Fibroblast of skin of right quadriceps (primary cell): Measurements from ENCODE around the gene MREG.
A peak's percentile ranks its signal among the peaks of the same experiment; 100 is the strongest.
"Not testable (repeated sequence)": the region's sequence is repeated elsewhere in the genome, so short reads cannot be mapped to it uniquely, and the experiment has no call there.

Source experiments
- DNase-seq: peaks from one replicate; pipeline ENCODE4 v3.0.0-alpha.2; 2013

MREG gene

DNA sequence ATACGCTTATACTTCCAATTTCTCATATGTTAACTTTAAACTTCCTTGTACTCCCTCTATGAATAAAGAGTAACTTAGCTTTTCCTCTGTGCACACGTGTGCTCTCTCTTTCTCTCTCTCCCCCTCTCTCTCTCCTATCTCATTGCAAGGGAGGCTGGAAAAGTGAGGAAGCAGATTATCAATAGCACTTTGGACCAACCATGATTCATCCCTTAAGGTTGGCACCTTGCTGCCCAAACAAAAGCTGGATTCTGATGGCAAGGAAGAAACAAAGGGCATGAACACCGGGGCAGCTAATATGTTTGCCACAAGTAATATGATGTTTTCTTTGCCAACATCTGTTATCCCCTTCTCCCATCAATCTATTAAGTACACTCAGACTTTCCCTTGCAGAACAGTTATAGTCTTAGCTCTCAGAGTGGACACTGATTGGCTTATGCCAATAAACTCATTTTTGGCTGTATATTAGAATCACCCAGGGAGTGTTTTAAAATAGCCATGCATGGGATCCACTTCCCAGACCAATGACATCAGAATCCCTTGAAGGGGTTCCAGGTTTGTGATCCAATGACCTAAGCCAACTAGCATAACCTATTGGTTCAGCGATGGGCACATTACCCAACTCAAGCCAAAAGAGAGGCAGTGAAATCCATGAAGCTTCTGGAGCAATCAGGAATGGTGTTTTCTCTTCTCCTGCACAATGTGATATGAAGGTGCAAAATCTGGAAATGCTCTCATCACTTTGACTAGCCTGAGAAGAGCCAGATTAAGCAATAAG lies 60.3 kb downstream of the MREG start:
- no peak for DNase-seq

DNA sequence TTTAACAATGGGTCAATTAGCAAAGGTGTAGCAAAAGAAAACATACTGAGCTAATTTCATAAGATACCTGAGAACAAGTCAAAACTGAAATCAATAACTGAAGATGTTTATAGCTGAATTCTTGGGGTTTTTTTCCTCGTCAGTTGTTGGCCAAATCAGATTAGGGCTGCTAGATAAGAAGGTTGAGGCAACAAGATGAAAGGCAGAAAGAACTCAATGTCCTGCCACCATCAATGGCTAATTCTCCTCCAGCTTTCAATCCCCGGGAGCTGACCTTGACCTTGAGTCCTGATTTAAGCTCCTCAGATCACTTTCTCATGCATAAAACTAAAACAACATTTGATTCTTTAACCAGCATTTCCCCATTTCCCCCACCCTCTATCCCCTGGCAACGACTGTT lies 61.8 kb downstream of the MREG start:
- no peak for DNase-seq

DNA sequence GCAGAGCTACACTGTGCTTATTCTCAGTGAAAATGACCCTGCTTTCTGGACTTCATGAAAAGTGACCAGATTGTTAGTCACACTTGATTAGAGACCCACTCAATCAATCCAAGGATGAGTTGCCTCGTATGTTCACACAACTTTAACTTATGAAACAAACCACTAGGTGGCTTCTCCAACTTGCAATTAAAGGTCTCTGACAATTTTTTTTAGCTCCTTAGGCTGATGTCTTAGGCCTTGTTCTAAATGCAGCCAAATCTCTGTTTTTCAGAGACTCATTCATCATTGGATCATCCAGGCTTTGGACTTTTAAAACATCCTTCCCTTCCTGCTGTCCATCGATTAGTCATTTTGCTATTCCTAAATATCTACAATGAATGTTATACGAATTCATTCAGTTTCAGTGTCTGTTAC lies 63.4 kb downstream of the MREG start:
- peak; percentile 52 for DNase-seq

DNA sequence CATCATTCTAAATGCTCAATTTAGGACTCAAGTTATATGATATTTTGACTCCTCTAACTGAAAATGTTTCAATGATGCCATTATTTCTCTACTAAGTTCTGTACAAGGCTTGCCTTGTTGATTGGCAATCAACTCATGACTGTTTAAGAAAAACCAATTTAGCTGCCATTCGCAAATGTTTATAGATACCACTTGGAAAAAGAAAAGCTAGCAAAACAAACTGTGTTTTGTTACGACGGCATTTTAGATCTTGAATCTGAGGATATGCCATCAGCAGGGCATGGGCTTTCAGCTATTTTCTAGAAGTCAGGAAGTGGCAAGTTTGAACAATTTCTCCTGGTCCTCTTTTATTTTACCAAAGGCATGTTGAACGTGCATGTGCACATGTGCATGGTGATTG lies 65.3 kb downstream of the MREG start:
- no peak for DNase-seq

DNA sequence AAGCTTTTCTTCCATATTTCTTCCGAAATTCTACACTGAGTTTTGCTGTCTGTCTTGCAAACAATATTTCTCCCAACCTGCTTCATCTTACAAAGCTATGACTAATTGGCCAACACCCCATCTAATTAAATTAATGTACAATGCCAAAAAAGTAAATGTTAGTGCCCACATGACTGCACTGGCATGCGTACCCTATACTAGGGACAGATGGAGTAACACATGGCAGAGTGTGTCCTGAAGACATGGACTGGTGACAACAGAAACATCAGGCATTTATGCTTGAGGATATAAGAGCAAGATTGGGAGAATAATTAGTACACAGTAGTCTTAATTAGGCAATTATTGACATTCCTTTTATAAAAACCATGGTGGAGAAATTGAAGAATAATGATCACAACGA lies 66.8 kb downstream of the MREG start:
- DNase-seq = no peak

GRCh38 chr2:215942194-215942593 lies 71.2 kb downstream of the MREG start:
- DNase-seq = no peak

- no peak for DNase-seq
Observed at GRCh38 chr2:215941726-215942125, 71.6 kb downstream of the MREG start.

GRCh38 chr2:215940645-215941184 lies 72.6 kb downstream of the MREG start:
- no peak for DNase-seq

- DNase-seq = no peak
Observed at GRCh38 chr2:215937190-215937589, 76.2 kb downstream of the MREG start.

GRCh38 chr2:215933151-215933550 lies 80.2 kb downstream of the MREG start:
- no peak for DNase-seq

DNA sequence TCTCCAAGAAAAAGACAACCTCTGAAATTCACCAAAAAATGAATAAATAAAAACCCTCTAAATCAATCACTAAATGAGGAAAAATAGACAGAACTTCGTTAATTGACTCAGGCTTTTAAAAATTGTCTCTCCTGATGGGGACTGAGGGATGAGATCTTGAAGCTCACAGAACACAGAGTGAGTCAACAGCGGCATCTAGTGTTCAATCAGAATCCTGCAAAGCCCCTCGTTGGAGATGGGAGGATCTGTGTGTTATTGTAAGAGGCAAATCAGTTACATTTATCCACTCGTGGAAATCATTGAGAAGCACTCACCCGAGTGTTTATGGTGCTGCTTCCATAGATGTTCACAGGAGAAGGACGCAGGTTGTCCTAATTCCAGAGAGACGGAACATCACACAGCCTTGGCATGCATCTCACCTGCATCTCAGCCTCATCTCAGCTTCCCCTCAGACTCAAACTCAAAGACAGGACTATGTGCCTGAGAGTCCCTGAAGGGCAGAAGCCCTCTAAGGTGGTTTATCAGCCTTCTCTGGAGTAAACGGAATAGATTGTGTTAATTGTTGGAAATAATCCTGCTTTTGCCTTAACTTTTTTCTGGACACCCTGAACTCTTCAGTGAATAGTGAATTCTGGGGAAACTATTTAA lies 82.0 kb downstream of the MREG start:
- peak; percentile 77 for DNase-seq

DNA sequence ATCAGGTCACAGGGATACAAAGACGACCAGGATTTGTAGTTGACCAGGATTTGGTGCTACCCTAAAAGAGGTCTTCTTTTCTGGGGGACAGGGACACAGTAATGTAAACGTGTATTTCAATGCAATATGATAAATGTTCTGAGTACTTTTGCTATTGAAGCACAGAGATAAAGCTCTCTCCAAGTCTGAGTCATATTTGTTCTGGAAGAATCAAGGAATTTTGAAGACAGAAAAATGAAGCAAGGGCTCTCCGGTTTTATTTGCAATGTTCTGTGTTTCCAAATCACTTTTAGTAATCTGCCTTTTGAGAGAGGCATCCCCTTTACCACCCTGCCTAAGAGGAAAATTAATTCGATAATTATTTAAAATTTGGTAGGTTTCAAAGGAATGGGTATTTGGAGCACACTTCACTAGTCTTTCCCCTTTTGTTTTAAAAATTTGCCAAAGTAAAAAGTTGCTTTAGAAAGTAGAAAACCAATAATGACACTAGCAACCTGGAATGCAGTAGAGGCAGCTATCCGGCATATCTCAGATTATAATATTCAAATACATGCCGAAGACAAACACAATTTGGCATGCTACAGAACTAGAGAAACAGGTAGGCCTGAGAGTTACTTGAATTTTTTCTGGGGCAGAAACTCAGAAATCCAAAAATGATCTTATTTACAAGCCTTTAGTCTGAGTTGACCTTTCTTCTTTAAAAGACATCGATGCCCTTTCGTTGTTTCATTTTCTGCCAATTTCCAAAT lies 82.7 kb downstream of the MREG start:
- DNase-seq = peak; percentile 30

- peak; percentile 43 for DNase-seq
Observed at GRCh38 chr2:215929602-215930335, 83.6 kb downstream of the MREG start.

DNA sequence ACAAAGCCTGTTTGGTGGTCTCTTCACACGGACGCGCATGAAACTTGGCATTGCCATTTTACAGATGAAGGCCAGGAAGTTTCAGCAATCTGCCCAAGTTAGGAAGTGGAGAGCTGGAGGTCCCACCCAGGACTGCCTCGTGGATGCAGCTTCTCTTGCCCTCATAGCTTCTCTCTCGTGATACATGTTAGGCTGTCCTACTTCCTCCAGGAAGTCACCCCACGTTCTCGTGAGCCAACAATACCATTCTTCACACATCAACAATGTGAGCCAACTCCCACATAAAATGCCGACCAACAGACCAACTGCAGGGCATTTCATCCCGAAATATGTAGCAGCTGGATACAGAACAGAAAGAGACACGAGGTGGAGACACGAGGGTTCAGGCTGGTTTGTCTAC lies 85.3 kb downstream of the MREG start:
- no peak for DNase-seq

DNA sequence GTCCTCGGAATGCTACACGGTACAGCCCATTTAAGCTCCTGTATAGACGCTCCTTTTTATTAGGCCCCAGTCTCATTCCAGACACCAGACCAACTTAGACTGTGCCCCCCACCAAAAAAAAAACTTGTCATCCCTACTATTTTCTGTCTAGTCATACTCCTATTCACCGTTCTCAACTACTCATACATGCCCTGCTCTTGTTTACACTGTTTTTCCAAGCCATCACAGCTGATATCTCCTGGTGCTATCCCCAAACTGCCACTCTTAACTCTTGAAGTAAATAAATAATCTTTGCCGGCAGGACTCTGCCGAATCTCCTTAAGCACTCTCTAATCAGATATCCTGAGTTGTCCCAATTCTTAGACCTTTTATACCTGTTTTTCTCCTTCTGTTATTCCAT lies 86.4 kb downstream of the MREG start:
- DNase-seq = not testable (repeated sequence)

- DNase-seq = peak; percentile 91
Observed at GRCh38 chr2:215921895-215922294, 91.5 kb downstream of the MREG start.

DNA sequence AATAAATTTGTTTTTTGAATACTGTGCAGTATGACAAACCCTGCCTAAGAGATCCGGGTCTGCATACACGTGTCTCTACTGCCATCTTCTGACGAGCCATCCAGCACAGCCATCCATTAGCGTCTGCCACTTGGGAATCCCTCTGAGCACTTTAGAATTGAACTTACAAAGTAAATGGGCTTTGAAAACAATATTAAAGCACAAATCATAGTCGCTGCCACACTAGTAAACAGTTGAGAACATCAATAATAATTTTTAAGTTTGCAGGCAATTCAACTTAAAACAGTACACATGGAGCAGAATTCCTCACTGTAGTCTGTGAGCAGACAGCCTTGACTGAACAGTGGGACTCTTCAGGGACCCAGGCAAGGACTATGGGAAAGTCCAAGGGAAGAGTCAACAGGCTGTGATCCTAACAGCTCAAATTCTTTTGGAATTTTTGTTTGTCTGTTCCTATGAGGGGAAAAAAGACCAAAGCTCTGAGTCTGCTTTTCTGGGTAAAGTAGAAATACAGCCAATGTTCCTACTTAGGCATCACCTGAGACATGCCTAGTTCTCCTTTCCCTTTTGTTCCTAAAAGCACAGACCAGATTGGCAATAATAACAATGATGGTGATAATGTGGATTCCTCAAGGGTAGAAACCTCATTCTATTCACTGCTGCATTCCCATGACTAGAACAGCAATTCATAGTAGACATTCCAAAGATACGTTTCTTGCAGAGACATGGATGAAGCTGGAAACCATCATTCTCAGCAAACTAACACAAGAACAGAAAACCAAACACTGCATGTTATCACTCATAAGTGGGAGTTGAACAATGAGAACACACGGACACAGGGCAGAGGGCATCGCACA lies 92.9 kb downstream of the MREG start:
- peak; percentile 81 for DNase-seq

DNA sequence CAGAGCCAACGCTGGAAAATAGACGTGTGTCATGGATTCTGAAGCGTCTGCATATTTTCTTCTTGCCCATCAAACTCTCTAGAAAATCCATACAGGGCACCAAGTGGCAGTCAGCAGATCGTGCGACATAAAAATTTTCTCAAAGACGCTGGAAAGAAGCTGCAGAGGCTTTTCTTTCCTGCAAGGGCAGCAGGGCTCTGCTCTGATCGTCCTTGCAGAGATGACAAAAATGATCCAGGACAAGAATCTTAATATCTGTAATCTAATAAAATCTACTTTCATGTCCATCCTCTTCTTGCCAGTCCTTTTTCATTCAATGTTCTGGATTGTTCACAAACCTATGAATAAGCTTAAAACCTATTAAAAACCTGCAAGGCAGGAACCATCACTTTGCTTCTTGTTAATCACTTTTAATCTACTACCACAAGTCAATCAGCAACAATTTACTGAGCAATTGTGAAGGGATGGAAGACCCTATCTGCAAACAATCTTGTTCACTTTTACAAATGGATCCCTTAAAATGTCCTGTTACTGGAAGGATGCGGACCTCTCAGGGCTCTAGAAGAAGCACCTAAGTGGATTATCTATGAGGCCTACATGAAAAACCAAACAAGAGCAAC lies 93.6 kb downstream of the MREG start:
- DNase-seq = no peak

DNA sequence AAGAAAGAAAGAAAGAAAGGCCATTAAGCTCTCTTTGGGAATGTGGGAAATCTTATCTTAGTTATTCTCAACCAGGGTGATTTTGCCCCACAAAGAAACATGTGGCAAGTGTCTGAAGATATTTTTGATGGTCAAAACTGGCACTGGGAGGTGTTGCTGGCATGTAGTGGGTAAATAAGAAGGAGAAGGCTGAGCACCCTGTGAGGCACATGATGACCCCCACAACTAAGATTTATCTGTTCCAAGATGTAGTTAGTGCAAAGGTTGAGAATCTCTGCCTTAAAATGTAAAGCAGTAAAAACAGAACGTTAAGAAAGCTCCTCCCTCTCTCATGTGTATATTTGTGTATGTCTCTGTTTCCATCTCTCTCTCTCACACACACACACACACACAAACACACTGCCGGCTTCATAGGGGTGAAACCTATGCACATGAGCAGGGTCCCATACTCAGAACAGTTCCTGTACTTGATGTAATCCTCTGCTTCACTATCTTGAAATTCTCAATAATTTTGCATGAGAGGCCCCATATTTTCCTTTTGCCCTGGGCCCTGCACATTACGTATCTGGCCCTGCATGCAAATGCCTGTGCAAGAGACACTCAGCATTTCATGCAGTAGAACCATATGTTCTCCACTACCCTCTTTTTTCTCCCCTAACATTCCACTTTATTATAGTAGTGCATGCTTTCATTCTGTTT lies 94.3 kb downstream of the MREG start:
- DNase-seq = peak; percentile 38

GRCh38 chr2:215917953-215918620 lies 95.3 kb downstream of the MREG start:
- peak; percentile 59 for DNase-seq
